ENCODE data around the gene CYYR1. TPM values are rescaled to one million over a fixed set of nuclear protein-coding genes. Genes with fewer than 3 reads are reported as not detected.

Gene CYYR1
- total and polyA plus RNA-seq, 4 experiments from 2014 or later, result not detected

DNA sequence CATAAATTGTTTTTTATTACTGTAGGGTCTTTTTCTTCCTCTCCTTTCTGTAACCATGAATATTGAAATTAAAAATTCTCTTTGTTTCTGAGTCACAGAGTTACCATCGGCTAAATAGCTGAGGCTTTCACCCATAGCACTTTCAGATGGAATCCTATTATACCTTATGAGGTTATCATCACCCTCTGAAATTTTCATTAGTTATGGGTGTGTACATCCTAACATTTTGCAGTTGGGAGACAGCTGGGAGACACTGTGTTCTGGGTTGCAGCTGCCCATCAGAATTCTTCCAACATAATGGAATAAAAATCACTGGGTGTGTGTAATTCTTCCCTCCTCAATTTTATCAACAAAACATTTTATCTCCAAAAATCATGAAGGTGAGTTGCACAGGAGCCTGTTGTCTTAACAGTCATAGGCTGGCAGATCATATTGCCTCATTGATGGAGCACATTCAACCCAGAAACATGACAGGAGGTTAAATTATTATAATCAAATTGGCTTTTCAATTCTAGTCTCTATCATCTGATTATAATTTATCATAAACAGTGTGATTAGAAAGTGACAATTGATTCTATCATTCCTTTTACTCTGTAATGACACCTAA is 17.4 kb downstream of the CYYR1 start:
- Mint-ChIP-seq H3K4me1 (no peaks in the 10 kb centered on the region), H3K4me3 (no peak overlapping the region), H3K9me3 (peaks cover 0 to 2% (median 0%) of the 10 kb centered on the region in 8 donors), H3K27ac (no peak overlapping the region), H3K36me3 (no peaks in the 10 kb centered on the region), H3K27me3 (no peaks in the 10 kb centered on the region)
- no peak overlapping the region for H3K27ac ChIP-seq (ENCODE audit: low read depth, low read length)
- no peak for DNase-seq
- no peaks in the 10 kb centered on the region for H3K9me3 ChIP-seq (ENCODE audit: control insufficient read depth in 1 of 2, low read length in 2 of 2)
- no peak overlapping the region for H3K4me3 ChIP-seq (ENCODE audit: low read length in 2 of 2)
- ChIA-PET POLR2A (ENCODE audit: partially characterized antibody) (no interaction called here), CTCF (ENCODE audit: partially characterized antibody) (no interaction called here)
- intact Hi-C loops (cut with micrococcal nuclease), result no loop called here
- H3K36me3 ChIP-seq (ENCODE audit: insufficient read depth, low read length), result no peaks in the 10 kb centered on the region
- no peaks in the 10 kb centered on the region for H3K4me1 ChIP-seq (ENCODE audit: insufficient read depth, low read length)
- H3K27me3 ChIP-seq (ENCODE audit: insufficient read depth, low read length), result no peaks in the 10 kb centered on the region

DNA sequence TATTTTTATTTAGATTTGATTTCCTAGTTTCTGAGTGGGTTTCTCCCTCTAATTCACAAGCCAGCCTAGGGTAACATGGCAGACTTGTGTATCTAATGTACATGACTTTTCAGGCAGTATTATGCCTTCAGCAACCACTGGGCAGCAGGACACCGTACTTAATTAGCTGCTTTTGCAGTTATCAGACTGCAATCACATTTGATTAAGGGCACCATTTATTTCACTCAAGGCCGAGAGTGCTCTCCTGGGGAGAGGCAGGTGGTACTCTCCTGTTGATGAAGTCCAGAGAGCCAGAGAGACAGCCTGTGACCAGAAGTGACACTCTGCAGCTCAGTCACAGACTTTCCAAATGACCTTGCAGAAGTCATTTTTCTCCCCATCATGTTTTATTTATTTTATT is 18.7 kb downstream of the CYYR1 start:
- no peak overlapping the region for H3K4me3 Mint-ChIP-seq
- Histone ChIP-seq H3K27ac (ENCODE audit: low read depth, low read length) (no peak overlapping the region), H3K9me3 (ENCODE audit: control insufficient read depth in 1 of 2, low read length in 2 of 2) (no peaks in the 10 kb centered on the region), H3K36me3 (ENCODE audit: insufficient read depth, low read length) (no peaks in the 10 kb centered on the region), H3K27me3 (ENCODE audit: insufficient read depth, low read length) (no peaks in the 10 kb centered on the region), H3K4me1 (ENCODE audit: insufficient read depth, low read length) (no peaks in the 10 kb centered on the region), H3K4me3 (ENCODE audit: low read length in 2 of 2) (no peak overlapping the region)
- no peaks in the 10 kb centered on the region for H3K36me3 Mint-ChIP-seq
- no peak for DNase-seq
- H3K9me3 Mint-ChIP-seq, result peaks cover 0 to 3% (median 0%) of the 10 kb centered on the region in 8 donors
- POLR2A ChIA-PET (ENCODE audit: partially characterized antibody), result no interaction called here
- no peaks in the 10 kb centered on the region for H3K27me3 Mint-ChIP-seq
- no peak overlapping the region for H3K27ac Mint-ChIP-seq
- intact Hi-C loops (cut with micrococcal nuclease), result no loop called here
- no peaks in the 10 kb centered on the region for H3K4me1 Mint-ChIP-seq
- CTCF ChIA-PET (ENCODE audit: partially characterized antibody), result no interaction called here

- no peak overlapping the region for H3K27ac ChIP-seq (ENCODE audit: low read depth, low read length)
- Mint-ChIP-seq H3K27ac (no peak overlapping the region), H3K9me3 (peaks cover 0 to 3% (median 0%) of the 10 kb centered on the region in 8 donors), H3K4me1 (no peaks in the 10 kb centered on the region), H3K27me3 (no peaks in the 10 kb centered on the region), H3K4me3 (no peak overlapping the region), H3K36me3 (no peaks in the 10 kb centered on the region)
- no peaks in the 10 kb centered on the region for H3K36me3 ChIP-seq (ENCODE audit: insufficient read depth, low read length)
- DNase-seq, result no peak
- ChIA-PET POLR2A (ENCODE audit: partially characterized antibody) (no interaction called here), CTCF (ENCODE audit: partially characterized antibody) (no interaction called here)
- no peaks in the 10 kb centered on the region for H3K27me3 ChIP-seq (ENCODE audit: insufficient read depth, low read length)
- H3K9me3 ChIP-seq (ENCODE audit: control insufficient read depth in 1 of 2, low read length in 2 of 2), result no peaks in the 10 kb centered on the region
- H3K4me1 ChIP-seq (ENCODE audit: insufficient read depth, low read length), result no peaks in the 10 kb centered on the region
- no peak overlapping the region for H3K4me3 ChIP-seq (ENCODE audit: low read length in 2 of 2)
- intact Hi-C loops (cut with micrococcal nuclease), result no loop called here
Measured at GRCh38 chr21:26553898-26554297, 19.2 kb downstream of the CYYR1 start.

GRCh38 chr21:26550326-26550725 is 22.8 kb downstream of the CYYR1 start:
- no peaks in the 10 kb centered on the region for H3K36me3 Mint-ChIP-seq
- no peak overlapping the region for H3K27ac Mint-ChIP-seq
- H3K4me1 Mint-ChIP-seq, result no peaks in the 10 kb centered on the region
- no peak overlapping the region for H3K4me3 Mint-ChIP-seq
- H3K4me3 ChIP-seq (ENCODE audit: low read length in 2 of 2), result no peak overlapping the region
- POLR2A ChIA-PET (ENCODE audit: partially characterized antibody), result no interaction called here
- H3K27ac ChIP-seq (ENCODE audit: low read depth, low read length), result no peak overlapping the region
- intact Hi-C loops (cut with micrococcal nuclease), result no loop called here
- H3K27me3 Mint-ChIP-seq, result no peaks in the 10 kb centered on the region
- CTCF ChIA-PET (ENCODE audit: partially characterized antibody), result no interaction called here
- no peak for DNase-seq
- no peaks in the 10 kb centered on the region for H3K4me1 ChIP-seq (ENCODE audit: insufficient read depth, low read length)
- H3K9me3 Mint-ChIP-seq, result peaks cover 0 to 3% (median 0%) of the 10 kb centered on the region in 8 donors
- no peaks in the 10 kb centered on the region for H3K27me3 ChIP-seq (ENCODE audit: insufficient read depth, low read length)
- no peaks in the 10 kb centered on the region for H3K9me3 ChIP-seq (ENCODE audit: control insufficient read depth in 1 of 2, low read length in 2 of 2)
- H3K36me3 ChIP-seq (ENCODE audit: insufficient read depth, low read length), result no peaks in the 10 kb centered on the region

DNA sequence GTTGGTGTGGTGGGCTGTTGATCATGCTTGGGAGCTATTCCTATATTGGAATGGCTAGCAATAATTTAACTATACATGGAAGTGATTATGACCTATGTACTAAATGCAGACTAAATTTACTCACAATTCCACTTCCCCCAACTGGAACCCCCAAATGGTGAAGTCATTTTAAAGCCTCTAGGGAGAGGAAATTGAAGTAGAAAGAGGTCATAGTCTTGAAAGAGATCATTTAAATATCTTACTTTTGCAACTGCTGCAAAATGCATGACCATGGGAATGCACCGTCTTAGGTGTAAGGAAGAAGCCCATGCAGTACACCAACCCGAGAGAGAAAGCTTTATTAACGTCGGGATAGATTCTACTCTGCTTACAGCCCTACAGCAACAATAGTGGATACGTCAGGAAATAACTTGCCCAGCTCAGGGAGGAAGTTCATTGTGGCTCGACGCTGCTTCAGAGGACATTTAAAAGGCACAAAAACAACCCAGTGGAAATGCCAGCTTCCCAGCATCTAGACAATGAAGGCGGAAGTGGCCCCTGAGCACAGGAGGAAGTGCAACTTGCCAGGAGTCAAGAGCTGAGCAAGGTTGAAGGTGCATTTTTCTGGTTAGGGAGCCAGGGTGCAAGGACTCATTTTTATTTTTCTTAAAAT is 26.5 kb downstream of the CYYR1 start:
- no peak overlapping the region for H3K27ac ChIP-seq (ENCODE audit: low read depth, low read length)
- CTCF ChIA-PET (ENCODE audit: partially characterized antibody), result no interaction called here
- intact Hi-C loops (cut with micrococcal nuclease), result no loop called here
- POLR2A ChIA-PET (ENCODE audit: partially characterized antibody), result no interaction called here
- peaks cover 0 to 3% (median 0%) of the 10 kb centered on the region in 8 donors for H3K9me3 Mint-ChIP-seq
- H3K27me3 Mint-ChIP-seq, result no peaks in the 10 kb centered on the region
- no peak overlapping the region for H3K4me3 Mint-ChIP-seq
- no peak overlapping the region for H3K4me3 ChIP-seq (ENCODE audit: low read length in 2 of 2)
- H3K9me3 ChIP-seq (ENCODE audit: control insufficient read depth in 1 of 2, low read length in 2 of 2), result no peaks in the 10 kb centered on the region
- no peak for DNase-seq
- H3K27me3 ChIP-seq (ENCODE audit: insufficient read depth, low read length), result no peaks in the 10 kb centered on the region
- no peaks in the 10 kb centered on the region for H3K36me3 ChIP-seq (ENCODE audit: insufficient read depth, low read length)
- H3K4me1 ChIP-seq (ENCODE audit: insufficient read depth, low read length), result no peaks in the 10 kb centered on the region
- no peaks in the 10 kb centered on the region for H3K36me3 Mint-ChIP-seq
- no peak overlapping the region for H3K27ac Mint-ChIP-seq
- H3K4me1 Mint-ChIP-seq, result no peaks in the 10 kb centered on the region

DNA sequence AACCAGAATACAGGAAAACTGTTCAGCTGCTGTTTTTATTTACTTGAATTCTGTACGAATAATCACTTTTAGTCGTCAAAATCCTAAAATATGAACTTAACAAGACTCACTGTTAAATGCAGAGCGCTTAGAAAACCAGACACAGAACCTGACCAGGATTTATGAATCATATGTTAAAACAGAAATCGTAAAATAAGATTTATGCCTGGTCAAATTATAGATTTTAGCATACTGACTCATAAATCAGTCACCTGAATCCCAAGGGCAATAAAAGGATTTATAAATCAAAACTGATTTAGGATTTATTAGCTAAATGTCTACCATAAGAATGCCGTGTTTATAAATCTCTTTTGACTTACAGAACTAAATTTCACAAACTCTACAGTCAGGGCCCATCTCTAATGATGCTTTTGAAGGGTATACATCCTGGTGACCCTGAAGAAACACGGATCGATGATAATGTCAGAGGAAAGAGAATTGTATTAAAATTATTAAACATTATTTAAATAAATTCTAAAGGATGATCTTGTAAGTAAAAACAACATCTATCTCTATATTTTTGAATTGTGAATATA is 28.8 kb downstream of the CYYR1 start:
- Histone ChIP-seq H3K4me1 (ENCODE audit: insufficient read depth, low read length) (no peaks in the 10 kb centered on the region), H3K9me3 (ENCODE audit: control insufficient read depth in 1 of 2, low read length in 2 of 2) (no peaks in the 10 kb centered on the region), H3K4me3 (ENCODE audit: low read length in 2 of 2) (no peak overlapping the region), H3K27ac (ENCODE audit: low read depth, low read length) (no peak overlapping the region), H3K36me3 (ENCODE audit: insufficient read depth, low read length) (no peaks in the 10 kb centered on the region), H3K27me3 (ENCODE audit: insufficient read depth, low read length) (no peaks in the 10 kb centered on the region)
- Mint-ChIP-seq H3K36me3 (no peaks in the 10 kb centered on the region), H3K27ac (no peak overlapping the region), H3K4me3 (no peak overlapping the region), H3K9me3 (no peaks in the 10 kb centered on the region), H3K4me1 (no peaks in the 10 kb centered on the region), H3K27me3 (peaks cover 0 to 2% of the 10 kb centered on the region in 2 donors)
- intact Hi-C loops (cut with micrococcal nuclease), result no loop called here
- POLR2A ChIA-PET (ENCODE audit: partially characterized antibody), result no interaction called here
- CTCF ChIA-PET (ENCODE audit: partially characterized antibody), result no interaction called here
- no peak for DNase-seq

DNA sequence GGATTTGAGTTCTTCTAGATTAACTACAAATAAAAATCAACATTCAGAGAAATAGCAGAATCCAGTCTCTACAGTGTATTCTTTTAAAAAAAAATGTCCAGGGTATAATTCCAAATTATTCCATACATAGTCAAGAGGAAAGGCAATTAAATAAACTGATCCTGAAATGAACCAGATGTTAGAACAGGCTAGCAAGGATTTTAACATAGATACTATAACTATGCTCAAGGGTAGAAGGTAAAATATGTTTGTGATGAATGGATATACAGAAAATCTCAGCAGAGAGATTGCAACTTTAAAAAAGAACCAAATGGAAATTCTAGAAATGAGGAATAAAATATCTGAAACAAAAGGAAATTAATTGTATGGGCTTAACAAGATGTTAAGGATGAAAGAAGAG is 32.4 kb downstream of the CYYR1 start:
- Histone ChIP-seq H3K4me3 (ENCODE audit: low read length in 2 of 2) (no peak overlapping the region), H3K27me3 (ENCODE audit: insufficient read depth, low read length) (no peaks in the 10 kb centered on the region), H3K4me1 (ENCODE audit: insufficient read depth, low read length) (no peaks in the 10 kb centered on the region), H3K9me3 (ENCODE audit: control insufficient read depth in 1 of 2, low read length in 2 of 2) (no peaks in the 10 kb centered on the region), H3K36me3 (ENCODE audit: insufficient read depth, low read length) (no peaks in the 10 kb centered on the region), H3K27ac (ENCODE audit: low read depth, low read length) (no peak overlapping the region)
- Mint-ChIP-seq H3K27me3 (peaks cover 0 to 2% of the 10 kb centered on the region in 2 donors), H3K36me3 (no peaks in the 10 kb centered on the region), H3K9me3 (peaks cover 0 to under 1% (median 0%) of the 10 kb centered on the region in 8 donors), H3K4me1 (no peaks in the 10 kb centered on the region), H3K4me3 (no peak overlapping the region), H3K27ac (peak overlapping the region in 1 of 7 donors; percentile 69)
- intact Hi-C loops (cut with micrococcal nuclease), result no loop called here
- DNase-seq, result no peak
- POLR2A ChIA-PET (ENCODE audit: partially characterized antibody), result no interaction called here
- CTCF ChIA-PET (ENCODE audit: partially characterized antibody), result no interaction called here

All from CD4-positive, alpha-beta memory T cell (primary cell).